Mononuclear cell (primary cell): ENCODE data around the gene RNASE1. TPM values are rescaled to one million over a fixed set of nuclear protein-coding genes. Genes with fewer than 3 reads are reported as not detected.

Experiments used
- H3K27me3 ChIP-seq: 2 replicates; pipeline ENCODE4 v1.6.0; 2011; ENCODE audit warnings: low read length, control low read depth; ENCODE audit not compliant: insufficient read depth
- H3K4me1 ChIP-seq: 2 replicates; pipeline ENCODE4 v1.5.1; 2011; ENCODE audit warnings: mild to moderate bottlenecking, low read length, control low read depth; ENCODE audit not compliant: insufficient read depth
- H3K4me3 ChIP-seq: 2 replicates; pipeline ENCODE4 v1.5.1; 2011; ENCODE audit warnings: mild to moderate bottlenecking, low read length, moderate library complexity
- H3K9me3 ChIP-seq: 2 replicates; pipeline ENCODE4 v1.5.1; 2011; ENCODE audit warnings: low read depth, mild to moderate bottlenecking, control low read depth, low read length
- total RNA-seq: library from RNA; depleted of rRNA; stranded (reverse); fragments of >200 nt; gene quantifications from one replicate; pipeline ENCODE4 v1.2.3, GENCODE V29; 2012

RNASE1 gene
- total RNA-seq, 1 donor: not detected

- Histone ChIP-seq H3K9me3 (no peaks in the 10 kb centered on the region), H3K27me3 (no peaks in the 10 kb centered on the region), H3K4me3 (no peak overlapping the region), H3K4me1 (peaks cover 67% of the 10 kb centered on the region)
Measured at GRCh38 chr14:20797164-20797563, 5.5 kb downstream of the RNASE1 start.

GRCh38 chr14:20794644-20795369 is 7.8 kb downstream of the RNASE1 start:
- H3K9me3 ChIP-seq: no peaks in the 10 kb centered on the region
- peaks cover 62% of the 10 kb centered on the region for H3K4me1 ChIP-seq
- H3K27me3 ChIP-seq: no peaks in the 10 kb centered on the region
- no peak overlapping the region for H3K4me3 ChIP-seq

DNA sequence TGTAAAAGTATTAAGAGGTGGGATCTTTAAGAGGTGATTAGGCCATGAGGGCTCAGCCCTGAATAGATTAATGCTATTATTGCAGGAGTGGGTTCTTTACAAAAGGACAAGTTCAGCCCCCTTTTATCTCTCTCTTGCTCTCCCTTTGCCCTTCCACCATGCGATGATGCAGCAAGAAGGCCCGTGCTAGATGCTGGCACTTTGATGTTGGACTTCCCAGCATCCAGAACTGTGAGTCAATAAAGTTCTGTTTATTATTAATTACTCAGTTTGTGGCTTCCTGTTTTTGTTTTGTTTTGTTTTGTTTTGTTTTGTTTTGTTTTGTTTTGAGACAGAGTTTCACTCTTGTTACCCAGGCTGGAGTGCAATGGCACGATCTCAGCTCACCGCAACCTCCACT is 10.1 kb downstream of the RNASE1 start:
- H3K4me1 ChIP-seq: peaks cover 48% of the 10 kb centered on the region
- H3K27me3 ChIP-seq: no peaks in the 10 kb centered on the region
- no peak overlapping the region for H3K4me3 ChIP-seq
- no peaks in the 10 kb centered on the region for H3K9me3 ChIP-seq

DNA sequence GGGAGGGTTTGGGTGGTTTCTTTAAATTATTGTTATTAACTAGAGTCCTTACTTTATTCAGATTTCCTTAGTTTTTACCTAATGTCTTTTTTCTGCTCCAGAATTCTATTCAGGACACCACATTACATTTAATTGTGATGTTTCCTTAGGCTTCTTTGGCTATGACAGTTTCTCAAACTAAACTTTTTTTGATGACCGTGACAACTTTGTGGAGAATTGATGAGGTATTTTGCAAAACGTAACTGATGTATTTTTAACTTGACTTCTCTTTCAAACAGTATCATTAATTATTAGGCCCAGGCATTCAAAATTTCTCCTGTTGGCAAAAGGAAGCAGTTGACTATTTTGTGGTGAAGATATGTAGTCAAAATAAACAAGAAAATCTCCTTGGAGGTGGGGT is 11.0 kb downstream of the RNASE1 start:
- no peaks in the 10 kb centered on the region for H3K9me3 ChIP-seq
- H3K4me1 ChIP-seq: peaks cover 52% of the 10 kb centered on the region
- H3K27me3 ChIP-seq: no peaks in the 10 kb centered on the region
- no peak overlapping the region for H3K4me3 ChIP-seq

DNA sequence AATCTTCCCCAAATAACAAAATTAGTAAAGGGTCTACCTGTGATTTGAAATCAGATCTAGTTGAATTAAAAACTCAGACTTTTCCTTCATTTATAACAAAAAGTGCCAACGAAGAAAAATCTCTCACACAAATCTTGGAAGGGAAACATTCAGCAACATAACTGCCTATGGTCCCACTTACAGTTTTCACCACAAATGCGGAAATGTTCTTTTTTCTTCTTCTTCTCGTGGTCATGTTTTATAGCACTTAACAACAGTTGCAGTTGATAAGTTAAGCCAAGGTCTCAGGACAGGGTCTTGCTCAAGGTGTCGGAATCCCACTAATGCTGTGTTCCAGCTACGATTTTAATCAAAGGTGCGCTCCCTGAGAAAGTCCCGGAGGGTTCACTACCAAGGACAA is 11.5 kb downstream of the RNASE1 start:
- H3K4me1 ChIP-seq: peaks cover 54% of the 10 kb centered on the region
- no peaks in the 10 kb centered on the region for H3K9me3 ChIP-seq
- H3K4me3 ChIP-seq: no peak overlapping the region
- H3K27me3 ChIP-seq: no peaks in the 10 kb centered on the region

DNA sequence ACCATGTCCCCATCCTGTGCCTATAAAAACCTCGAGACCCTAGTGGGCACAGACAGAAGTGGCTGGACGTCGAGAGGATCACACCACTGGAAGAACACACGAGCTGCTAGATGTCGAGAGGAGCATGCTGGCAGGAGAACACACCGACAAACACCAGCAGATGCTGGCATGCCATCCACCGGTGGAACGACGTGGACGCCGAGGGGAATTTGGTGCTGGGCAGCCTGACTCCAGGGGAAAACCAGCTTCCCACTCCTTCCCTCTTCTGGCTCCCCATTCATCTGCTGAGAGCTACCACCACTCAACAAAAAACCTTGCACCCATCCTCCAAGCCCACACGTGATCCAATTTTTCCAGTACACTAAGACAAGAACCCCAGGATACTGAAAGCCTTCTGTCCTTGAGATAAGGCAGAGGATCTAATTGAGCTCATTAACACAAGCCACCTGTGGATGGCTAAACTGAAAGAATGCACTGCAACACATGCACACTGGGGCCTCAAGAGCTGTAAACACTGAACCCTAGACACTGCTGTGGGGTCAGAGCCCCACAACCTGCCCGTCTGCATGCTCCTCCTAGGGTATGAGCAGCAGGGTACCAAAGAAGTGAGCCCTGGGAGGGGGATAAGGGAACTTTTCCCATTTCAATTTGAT is 12.1 kb downstream of the RNASE1 start:
- Histone ChIP-seq H3K4me1 (peaks cover 57% of the 10 kb centered on the region), H3K4me3 (no peak overlapping the region), H3K27me3 (no peaks in the 10 kb centered on the region), H3K9me3 (no peaks in the 10 kb centered on the region)

DNA sequence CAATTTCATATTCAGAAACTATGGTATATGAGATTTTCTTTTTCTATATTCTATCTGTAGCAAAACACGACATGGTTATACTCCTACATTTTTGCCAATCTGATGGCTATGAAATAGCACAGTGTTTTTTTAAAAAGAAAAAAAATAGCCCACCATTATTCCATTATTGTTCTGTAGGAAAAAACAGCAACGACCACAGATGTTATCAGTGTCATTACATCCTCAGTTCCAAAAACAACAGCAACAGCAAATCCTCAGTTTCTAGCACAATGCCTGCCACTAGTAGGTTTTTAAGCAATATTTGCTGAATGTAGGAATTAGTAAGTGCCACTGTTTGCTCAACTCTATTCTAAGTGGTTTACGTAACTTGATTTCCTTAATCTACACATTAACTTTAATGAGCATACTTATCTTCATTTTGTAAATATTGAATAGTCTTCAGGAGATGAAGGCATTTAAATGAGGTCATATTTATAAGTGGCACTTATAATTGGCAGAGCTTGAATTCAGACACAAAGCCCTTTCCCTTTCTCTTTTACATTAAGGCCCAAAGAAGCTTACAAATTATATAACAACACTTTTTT is 13.3 kb downstream of the RNASE1 start:
- Histone ChIP-seq H3K9me3 (no peaks in the 10 kb centered on the region), H3K4me3 (no peak overlapping the region), H3K27me3 (no peaks in the 10 kb centered on the region), H3K4me1 (peaks cover 59% of the 10 kb centered on the region)

- H3K4me1 ChIP-seq: peaks cover 74% of the 10 kb centered on the region
- H3K4me3 ChIP-seq: no peak overlapping the region
- no peaks in the 10 kb centered on the region for H3K27me3 ChIP-seq
- no peaks in the 10 kb centered on the region for H3K9me3 ChIP-seq
Measured at GRCh38 chr14:20787025-20787424, 15.6 kb downstream of the RNASE1 start.

DNA sequence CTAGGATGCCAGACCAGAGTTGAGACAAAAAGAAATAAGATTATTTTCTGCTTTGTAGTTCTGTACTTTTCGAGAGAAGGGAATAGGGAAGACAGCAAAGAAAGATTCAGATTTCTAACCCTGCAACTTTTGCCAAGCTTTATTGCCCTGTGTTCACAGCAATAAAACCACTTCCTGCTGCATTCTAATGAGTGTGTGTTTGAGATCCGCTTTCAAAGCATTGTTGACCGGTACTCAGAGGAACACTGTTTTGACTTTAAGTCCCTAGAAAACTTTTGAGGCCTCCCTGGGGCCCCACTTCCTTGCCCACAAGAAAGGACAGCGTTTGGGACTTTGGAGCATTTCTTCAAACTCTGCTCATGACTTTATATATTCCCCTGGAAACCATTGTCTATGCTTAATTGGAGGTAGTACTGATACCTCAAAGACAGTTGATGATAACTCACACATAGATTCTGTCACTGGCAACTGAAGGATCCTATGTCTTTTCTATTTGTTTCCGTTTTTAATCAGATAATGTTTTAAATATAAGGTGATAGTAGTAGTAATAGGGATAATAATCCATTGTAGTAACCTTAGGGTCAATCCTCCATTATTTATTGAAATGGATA is 20.3 kb downstream of the RNASE1 start:
- Histone ChIP-seq H3K27me3 (no peaks in the 10 kb centered on the region), H3K4me3 (peak overlapping the region; percentile 60), H3K4me1 (peaks cover 65% of the 10 kb centered on the region), H3K9me3 (no peaks in the 10 kb centered on the region)

- H3K4me3 ChIP-seq: peak overlapping the region; percentile 60
- no peaks in the 10 kb centered on the region for H3K9me3 ChIP-seq
- no peaks in the 10 kb centered on the region for H3K27me3 ChIP-seq
- peaks cover 62% of the 10 kb centered on the region for H3K4me1 ChIP-seq
Measured at GRCh38 chr14:20781803-20782202, 20.8 kb downstream of the RNASE1 start.

DNA sequence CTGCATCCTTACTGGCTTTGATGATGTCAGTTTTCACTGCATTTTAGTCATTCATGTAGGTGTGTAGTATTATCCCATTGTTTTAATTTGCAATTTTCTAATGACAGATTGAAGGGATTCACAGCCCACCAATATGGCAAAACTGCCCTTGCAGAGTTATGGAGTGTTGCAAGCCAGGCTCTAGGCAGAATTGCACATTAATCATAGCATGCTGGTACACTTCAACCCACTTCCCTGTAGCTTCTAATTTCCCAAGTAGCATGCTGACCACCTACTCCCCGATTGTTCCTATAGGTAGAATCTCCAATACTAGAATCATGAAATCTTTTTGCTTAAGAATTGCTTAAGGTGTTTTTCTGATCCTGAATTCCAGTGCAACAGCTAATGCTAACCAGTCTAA is 26.7 kb downstream of the RNASE1 start:
- Histone ChIP-seq H3K27me3 (no peaks in the 10 kb centered on the region), H3K9me3 (no peaks in the 10 kb centered on the region), H3K4me3 (no peak overlapping the region), H3K4me1 (peaks cover 6% of the 10 kb centered on the region)

DNA sequence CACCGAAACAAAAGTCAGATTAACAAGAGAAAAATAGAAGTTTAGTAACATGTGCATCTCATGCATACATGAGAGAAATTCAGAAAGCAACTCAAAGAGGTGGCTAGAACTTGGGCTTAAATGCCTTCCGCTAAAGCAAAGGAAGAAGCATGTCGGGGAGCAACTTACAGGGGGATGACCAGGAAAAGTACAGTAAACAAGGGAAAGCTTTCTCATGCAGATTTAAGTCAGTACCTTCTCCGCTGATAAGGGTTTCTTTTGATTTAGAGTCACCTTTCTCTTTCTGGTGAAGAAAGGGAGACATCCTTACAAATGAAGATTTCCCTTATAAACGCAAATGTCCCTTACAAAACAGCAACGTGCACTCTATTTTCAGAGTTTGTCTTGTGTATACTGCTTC is 27.6 kb downstream of the RNASE1 start:
- no peak overlapping the region for H3K4me3 ChIP-seq
- H3K27me3 ChIP-seq: no peaks in the 10 kb centered on the region
- peaks cover 1% of the 10 kb centered on the region for H3K4me1 ChIP-seq
- H3K9me3 ChIP-seq: no peaks in the 10 kb centered on the region

DNA sequence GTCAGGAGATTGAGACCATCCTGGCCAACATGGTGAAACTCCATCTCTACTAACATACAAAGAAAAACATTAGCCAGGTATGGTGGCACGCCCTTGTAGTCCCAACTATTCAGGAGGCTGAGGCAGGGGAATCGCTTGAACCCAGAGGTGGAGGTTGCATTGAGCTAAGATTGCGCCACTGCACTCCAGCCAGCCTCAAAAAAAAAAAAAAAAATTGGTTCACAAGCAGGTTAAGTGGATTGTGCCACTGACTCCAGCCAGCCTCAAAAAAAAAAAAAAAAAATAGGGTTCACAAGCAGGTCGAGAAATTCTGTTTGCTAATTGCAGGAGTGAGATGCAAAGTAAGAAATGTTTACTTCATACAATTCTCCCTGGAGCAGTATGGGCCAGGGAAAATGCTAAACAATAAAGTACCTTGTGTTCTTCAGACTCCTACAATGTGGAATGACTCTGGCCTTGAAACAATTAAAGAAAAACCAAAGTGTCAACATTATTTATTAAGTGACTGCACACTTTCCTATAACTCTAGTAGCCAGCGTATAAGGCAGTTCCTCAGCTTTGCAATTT is 28.3 kb downstream of the RNASE1 start:
- no peaks in the 10 kb centered on the region for H3K9me3 ChIP-seq
- no peaks in the 10 kb centered on the region for H3K4me1 ChIP-seq
- no peaks in the 10 kb centered on the region for H3K27me3 ChIP-seq
- H3K4me3 ChIP-seq: no peak overlapping the region

DNA sequence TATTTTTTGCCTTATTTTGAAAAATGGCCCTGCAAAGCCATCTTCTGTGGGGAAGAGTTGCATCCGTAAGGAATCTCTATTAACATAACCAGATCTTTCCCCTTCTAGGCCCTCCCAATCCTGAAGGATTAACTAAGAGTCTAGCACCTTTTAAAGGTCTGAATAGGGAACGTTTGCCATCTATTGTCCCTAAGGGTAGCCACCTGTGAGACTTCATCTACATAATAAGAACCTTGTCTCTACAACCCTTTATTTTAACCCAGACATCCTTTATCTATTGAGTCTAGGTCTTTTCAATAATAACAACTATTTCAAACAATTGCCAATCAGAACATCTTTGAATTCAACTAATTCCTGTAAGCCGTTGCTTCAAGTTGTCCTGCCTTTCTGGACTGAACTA is 30.0 kb downstream of the RNASE1 start:
- no peaks in the 10 kb centered on the region for H3K4me1 ChIP-seq
- H3K4me3 ChIP-seq: no peak overlapping the region
- no peaks in the 10 kb centered on the region for H3K27me3 ChIP-seq
- no peaks in the 10 kb centered on the region for H3K9me3 ChIP-seq

DNA sequence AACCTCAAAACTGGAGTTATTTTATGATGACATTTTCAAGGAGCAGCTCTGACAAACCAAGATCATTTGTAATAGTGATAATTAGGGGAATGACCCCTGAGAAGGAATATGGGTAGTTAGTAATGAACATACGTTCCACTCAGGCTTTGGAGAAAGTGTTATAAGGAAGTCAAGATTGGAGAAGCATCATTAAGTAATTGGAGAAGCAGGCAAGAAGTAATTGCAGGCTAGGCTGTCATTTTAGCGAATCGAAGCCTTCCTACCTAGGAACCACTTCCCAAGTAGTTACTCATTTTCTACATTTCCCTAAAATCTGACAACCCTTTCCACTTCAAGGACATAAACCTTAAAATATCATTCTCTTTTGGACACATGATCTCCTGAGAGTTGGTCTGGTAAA is 33.2 kb downstream of the RNASE1 start:
- Histone ChIP-seq H3K4me1 (peaks cover 8% of the 10 kb centered on the region), H3K4me3 (no peak overlapping the region), H3K9me3 (no peaks in the 10 kb centered on the region), H3K27me3 (no peaks in the 10 kb centered on the region)
